Heart left ventricle (tissue), 16 donors: Measurements from ENCODE around the gene FARP1. TPM values are rescaled to one million over a fixed set of nuclear protein-coding genes. Genes with fewer than 3 reads are reported as not detected.

Experiments
- ATAC-seq, 4 donors: fragments of 200-7000 bp; cut with Tn5 transposase; one replicate each; pipeline ENCODE4 v1.9.1; 2020 to 2022; ENCODE audit warnings: moderate library complexity in 4 of 4, mild to moderate bottlenecking in 3 of 4, moderate number of reproducible peaks in 1 of 4
- DNase-seq, 5 donors: peaks; one replicate each; pipeline ENCODE4 v3.0.0-alpha.2; 2020
- H3K27ac ChIP-seq, 12 donors: fragments of 200-600 bp; sonication (generic) in 4 of 12; one replicate each; pipeline versions ENCODE4 v1.5.0 to v1.8.0; 2016 to 2022; ENCODE audit warnings: mild to moderate bottlenecking in 2 of 12
- H3K27me3 ChIP-seq, 9 donors: fragments of 200-600 bp; sonication (generic) in 2 of 9; one replicate each; pipeline versions ENCODE4 v1.5.1 to v1.8.0; 2016 to 2022; ENCODE audit warnings: mild to moderate bottlenecking in 3 of 9
- H3K36me3 ChIP-seq, 9 donors: fragments of 200-600 bp; sonication (generic) in 2 of 9; one replicate each; pipeline versions ENCODE4 v1.5.0 to v1.8.0; 2018 to 2022; ENCODE audit warnings: mild to moderate bottlenecking in 2 of 9
- H3K4me1 ChIP-seq, 12 donors: fragments of 200-600 bp; sonication (generic) in 4 of 12; one replicate each; pipeline versions ENCODE4 v1.5.0 to v1.8.0; 2016 to 2022; ENCODE audit warnings: mild to moderate bottlenecking in 3 of 12
- H3K4me3 ChIP-seq, 12 donors: fragments of 200-600 bp; sonication (generic) in 4 of 12; one replicate each; pipeline versions ENCODE4 v1.5.0 to v1.8.0; 2017 to 2022; ENCODE audit warnings: mild to moderate bottlenecking in 9 of 12, moderate library complexity in 4 of 12
- H3K9me3 ChIP-seq, 12 donors: fragments of 200-600 bp; sonication (generic) in 4 of 12; one replicate each; pipeline versions ENCODE4 v1.5.0 to v1.8.0; 2016 to 2022; ENCODE audit warnings: mild to moderate bottlenecking in 1 of 12
- CTCF ChIP-seq, 12 donors: fragments of 200-600 bp; sonication (generic) in 4 of 12; IDR thresholded peaks; one replicate each; pipeline versions ENCODE4 v1.5.0 to v1.8.0; 2018 to 2022; ENCODE audit warnings: antibody characterized with exemption in 12 of 12, mild to moderate bottlenecking in 5 of 12
- POLR2A ChIP-seq, 2 donors: fragments of 450-650 bp; IDR thresholded peaks; one replicate each; pipeline ENCODE4 v1.6.1; 2017; ENCODE audit warnings: antibody characterized with exemption in 2 of 2, mild to moderate bottlenecking in 2 of 2, moderate library complexity in 2 of 2
- WGBS, 4 donors: extraction: QIAGEN DNeasy Blood & Tissue Kit in 2 of 4; methylation state at CpG; one replicate each; pipeline versions ENCODE4 v1.1.5 to v1.1.7; 2013 to 2018; 5-methylcytosine and 5-hydroxymethylcytosine counted together
- intact Hi-C, 10 donors: fragments of 100-400 bp; cut with DNase I; formaldehyde crosslinking; loops; one replicate each; pipeline versions ENCODE4 v1.11.1 to v1.14.2; 2022
- polyA plus RNA-seq, 2 donors: library from polyadenylated mRNA; stranded (reverse); fragments of 200-250 nt; gene quantifications; one replicate each; pipeline ENCODE4 v1.2.3, GENCODE V29; 2013
- total RNA-seq, 9 donors: library from RNA; depleted of rRNA in 2 of 9; stranded (reverse); fragments of >200 nt in 2 of 9; fragmentation: NEBNext Ultra II Directional in 3 of 9; extraction: Animal tissue kit (Norgen Biotek cat#: 25700) in 3 of 9; gene quantifications; one replicate each; pipeline versions ENCODE4 v1.1.0 to v1.2.4, GENCODE V29; 2016 to 2023
- donor health status: ischemic (EF 13 %, LVEDD 7.1; RV severe dilation, severe dysfunction).
- donor health status: healthy with polysubstance abuse.
- donor health status: DM: no; HTN: yes; CAD: no.
- donor health status: DM: no; HTN: no; CAD: no.
- donor health status: ischemic (EF 25% LVEDD 6.9; RV normal size, moderate dysfunction).
- donor health status: ischemic (EF 25% LVEDD 5.7; RV mildly dilated, moderate dysfunction).
- donor health status: healthy.
- donor health status: DM: yes; HTN: yes; CAD: no.
- donor health status: ischemic (EF 35%, LVEDD 5.7; RV mildly dilated, moderate dysfunction).
- donor health status: nonischemic (EF 11% LVEDD 7.7; RV severe dilation, severe dysfunction).
- donor health status: DM: yes; HTN: yes; CAD: no.
- donor health status: PGD.
- donor health status: ischemic (EF 29% LVEDD 5.4; RV normal size, mild dysfunction).
- donor health status: nonischemic (EF 23%, LVEDD 6.1; RV moderate dilation, normal function).

FARP1 gene
- total and polyA plus RNA-seq, 11 donors: 7.7 to 51.8 (median 22.3) TPM

GRCh38 chr13:98333486-98333885, 190.6 kb downstream of the FARP1 start:
- Histone ChIP-seq H3K9me3 (no peaks in the 10 kb centered on the region), H3K4me3 (no peak overlapping the region), H3K27ac (no peak overlapping the region), H3K36me3 (no peaks in the 10 kb centered on the region), H3K4me1 (no peaks in the 10 kb centered on the region), H3K27me3 (no peaks in the 10 kb centered on the region)
- ATAC-seq (no peak), DNase-seq (no peak)
- intact Hi-C loops: no loop called here
- 82 to 85% (median 84%) methylated on average over 12 of the region's 12 CpGs for WGBS, 4 donors
- TF ChIP-seq POLR2A (IDR thresholded peaks at IDR 0.05) (no peak), CTCF (IDR thresholded peaks at IDR 0.05) (no peak)

DNA sequence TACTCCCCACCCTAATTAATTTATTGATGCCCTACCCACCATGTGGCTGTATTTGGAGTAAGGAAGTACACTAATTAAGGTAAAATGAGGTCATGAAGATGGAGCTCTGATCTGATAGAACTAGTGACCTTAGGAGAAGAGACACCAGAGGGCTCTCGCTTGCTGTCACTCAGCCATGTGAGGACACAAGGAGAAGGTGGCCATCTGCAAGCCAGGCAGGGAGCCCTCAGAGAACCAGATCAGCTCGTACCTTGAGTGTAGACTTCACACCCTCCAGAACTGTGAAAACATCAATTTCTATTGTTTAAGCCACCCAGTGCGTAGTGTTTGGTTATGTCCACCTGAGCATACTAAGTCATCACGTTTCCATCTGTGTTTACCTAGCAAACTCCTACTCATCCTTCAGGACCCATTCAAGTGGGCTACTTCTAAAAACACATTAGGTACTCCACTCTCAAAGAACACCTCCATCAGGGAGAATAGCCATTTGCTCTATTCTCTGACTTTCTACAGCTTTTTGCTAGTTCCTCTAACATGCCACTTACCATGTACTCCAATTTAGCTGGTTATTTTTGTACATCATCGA, 191.8 kb downstream of the FARP1 start:
- intact Hi-C loops: no loop called here
- H3K36me3 ChIP-seq: no peaks in the 10 kb centered on the region
- no peak overlapping the region for H3K27ac ChIP-seq
- H3K9me3 ChIP-seq: no peaks in the 10 kb centered on the region
- peaks cover 0 to under 1% (median 0%) of the 10 kb centered on the region in 12 donors for H3K4me1 ChIP-seq
- ATAC-seq (no peak), DNase-seq (no peak)
- WGBS, 4 donors: 97 to 99% (median 98%) methylated on average over 5 of the region's 5 CpGs
- no peak overlapping the region for H3K4me3 ChIP-seq
- no peaks in the 10 kb centered on the region for H3K27me3 ChIP-seq
- no peak for TF ChIP-seq POLR2A (IDR thresholded peaks at IDR 0.05)

DNA sequence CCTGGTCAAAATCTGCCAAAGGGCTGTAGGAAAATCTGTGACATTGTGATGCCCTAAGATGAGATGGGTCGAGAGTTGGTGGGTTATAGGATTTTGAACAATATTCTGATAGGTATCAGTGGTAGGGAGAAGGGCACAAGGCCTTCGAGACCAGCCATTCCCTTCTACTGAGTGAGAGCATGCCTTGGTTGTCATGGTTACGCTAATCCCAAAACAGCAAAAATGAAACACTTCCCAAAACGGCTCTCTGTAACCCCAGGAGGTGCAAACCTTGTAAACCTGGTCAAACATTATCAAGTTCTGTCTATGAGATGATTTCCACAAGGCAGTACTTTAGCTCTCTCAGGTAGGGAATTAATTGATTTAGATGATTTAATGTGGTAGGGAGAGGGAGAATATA, 192.8 kb downstream of the FARP1 start:
- Histone ChIP-seq H3K27ac (no peak overlapping the region), H3K4me1 (peaks cover 0 to 7% (median 0%) of the 10 kb centered on the region in 12 donors), H3K9me3 (no peaks in the 10 kb centered on the region), H3K27me3 (no peaks in the 10 kb centered on the region), H3K36me3 (no peaks in the 10 kb centered on the region), H3K4me3 (no peak overlapping the region)
- ATAC-seq (no peak), DNase-seq (no peak)
- WGBS, 4 donors: 89 to 95% (median 92%) methylated on average over 4 of the region's 4 CpGs
- TF ChIP-seq POLR2A (IDR thresholded peaks at IDR 0.05) (no peak), CTCF (IDR thresholded peaks at IDR 0.05) (no peak)
- intact Hi-C loops: no loop called here

DNA sequence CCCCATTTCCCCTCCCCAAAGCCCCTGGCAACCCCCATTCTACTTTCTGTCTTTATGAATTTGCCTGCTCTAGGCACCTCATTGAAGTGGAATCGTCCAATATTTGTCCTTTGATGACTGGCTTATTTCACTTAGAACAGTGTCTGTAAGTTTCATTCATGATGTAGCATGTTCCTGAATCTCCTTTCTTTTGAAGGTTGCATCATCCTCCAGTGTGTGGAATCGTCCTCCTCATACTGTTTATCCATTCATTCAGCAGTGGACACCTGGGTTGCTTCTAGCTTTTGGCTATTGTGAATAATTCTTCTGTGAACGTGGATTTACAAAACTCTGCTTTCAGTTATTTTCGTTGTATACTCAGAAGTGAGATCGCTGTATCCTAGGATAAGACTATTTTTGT, 195.4 kb downstream of the FARP1 start:
- WGBS, 4 donors: 84 to 91% (median 89%) methylated on average over 5 of the region's 5 CpGs
- no peaks in the 10 kb centered on the region for H3K9me3 ChIP-seq
- no peak overlapping the region for H3K27ac ChIP-seq
- no peaks in the 10 kb centered on the region for H3K36me3 ChIP-seq
- no peaks in the 10 kb centered on the region for H3K27me3 ChIP-seq
- no peak overlapping the region for H3K4me3 ChIP-seq
- peaks cover 0 to 8% (median 0%) of the 10 kb centered on the region in 12 donors for H3K4me1 ChIP-seq
- no peak for TF ChIP-seq CTCF (IDR thresholded peaks at IDR 0.05)
- TF ChIP-seq POLR2A (IDR thresholded peaks at IDR 0.05): no peak
- no peak for DNase-seq
- intact Hi-C loops: no loop called here
- ATAC-seq: no peak
